ENCODE measurements around the gene UNC13D.
"Not testable (repeated sequence)": the region's sequence is repeated elsewhere in the genome, so short reads cannot be mapped to it uniquely, and the experiment has no call there.

Gene UNC13D

DNA sequence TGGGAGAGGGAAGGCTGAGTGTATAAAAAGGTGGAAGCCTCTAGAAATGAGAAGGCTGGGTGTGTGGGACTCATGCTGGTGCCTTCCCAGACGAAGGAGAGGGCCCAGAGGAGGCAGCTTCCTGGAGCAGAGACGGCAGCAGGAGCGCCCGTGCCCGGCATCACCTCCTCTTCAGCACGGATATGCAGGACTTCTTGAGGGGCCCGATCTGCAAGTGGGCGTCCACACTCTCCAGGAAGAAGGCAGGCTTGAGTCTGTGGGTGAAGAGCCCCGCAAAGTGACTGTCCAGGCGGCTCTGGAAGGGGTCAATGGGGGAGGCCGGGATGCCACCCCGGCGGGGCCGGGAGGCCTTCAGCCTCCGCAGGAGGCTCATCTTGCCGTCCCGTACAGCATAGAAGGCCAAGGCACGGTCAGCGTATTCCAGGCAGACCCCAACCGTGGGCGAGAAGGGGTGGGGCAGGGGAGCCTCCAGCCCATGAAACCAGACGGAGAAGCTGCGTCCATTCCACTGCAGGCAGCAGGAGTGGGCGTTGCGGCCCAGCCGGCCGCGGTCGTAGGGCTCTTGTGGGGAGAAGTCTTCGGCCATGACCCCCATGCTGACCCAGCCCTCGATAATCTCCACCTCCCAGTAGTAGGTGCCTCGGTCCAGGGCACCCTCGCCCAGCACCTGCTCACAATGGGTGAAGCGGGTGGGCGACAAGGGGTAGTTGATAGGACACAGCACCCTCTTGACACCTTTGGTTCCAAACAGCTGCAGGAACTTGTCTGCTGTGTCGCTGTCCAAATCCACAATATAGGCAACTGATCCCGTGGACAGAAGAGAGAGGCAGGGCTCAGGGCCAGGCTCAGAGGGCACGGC, 30.3 kb upstream of the UNC13D start:
- DNase-seq = no peak

DNA sequence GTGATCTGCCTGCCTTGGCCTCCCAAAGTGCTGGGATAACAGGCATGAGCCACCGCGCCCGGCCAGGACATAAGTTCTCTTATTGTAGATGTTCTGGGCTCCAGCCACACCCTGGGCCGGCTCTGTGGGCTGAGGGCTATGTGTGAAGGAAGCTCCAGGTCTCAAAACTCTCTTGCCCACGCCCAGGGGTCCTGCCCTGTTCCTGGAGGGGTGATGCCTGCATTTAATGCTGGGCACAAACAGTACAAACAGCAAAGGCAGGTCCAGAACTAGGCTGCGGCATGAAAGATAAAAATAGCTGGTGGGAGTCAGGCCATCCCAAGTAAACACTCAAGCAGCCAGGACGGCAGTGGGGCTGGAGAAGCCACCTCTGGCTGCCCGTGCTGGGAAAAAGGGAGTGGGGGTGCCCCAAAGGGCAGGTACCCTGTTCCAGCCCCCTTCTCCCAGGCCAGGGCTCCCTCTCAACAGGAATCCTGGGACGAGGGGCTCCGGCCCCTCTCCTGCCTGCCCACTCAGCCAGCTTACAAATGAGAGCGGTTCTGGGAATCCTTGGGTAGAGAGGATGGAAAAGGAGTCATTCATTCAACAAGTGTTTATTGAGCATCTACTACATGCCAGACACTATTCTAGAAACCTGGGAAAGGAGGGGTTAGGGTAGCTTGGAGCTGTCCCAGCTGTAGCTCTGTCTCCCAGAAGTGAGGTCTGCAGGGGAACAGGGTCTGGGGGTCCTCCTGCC, 29.6 kb upstream of the UNC13D start:
- DNase-seq = no peak

DNA sequence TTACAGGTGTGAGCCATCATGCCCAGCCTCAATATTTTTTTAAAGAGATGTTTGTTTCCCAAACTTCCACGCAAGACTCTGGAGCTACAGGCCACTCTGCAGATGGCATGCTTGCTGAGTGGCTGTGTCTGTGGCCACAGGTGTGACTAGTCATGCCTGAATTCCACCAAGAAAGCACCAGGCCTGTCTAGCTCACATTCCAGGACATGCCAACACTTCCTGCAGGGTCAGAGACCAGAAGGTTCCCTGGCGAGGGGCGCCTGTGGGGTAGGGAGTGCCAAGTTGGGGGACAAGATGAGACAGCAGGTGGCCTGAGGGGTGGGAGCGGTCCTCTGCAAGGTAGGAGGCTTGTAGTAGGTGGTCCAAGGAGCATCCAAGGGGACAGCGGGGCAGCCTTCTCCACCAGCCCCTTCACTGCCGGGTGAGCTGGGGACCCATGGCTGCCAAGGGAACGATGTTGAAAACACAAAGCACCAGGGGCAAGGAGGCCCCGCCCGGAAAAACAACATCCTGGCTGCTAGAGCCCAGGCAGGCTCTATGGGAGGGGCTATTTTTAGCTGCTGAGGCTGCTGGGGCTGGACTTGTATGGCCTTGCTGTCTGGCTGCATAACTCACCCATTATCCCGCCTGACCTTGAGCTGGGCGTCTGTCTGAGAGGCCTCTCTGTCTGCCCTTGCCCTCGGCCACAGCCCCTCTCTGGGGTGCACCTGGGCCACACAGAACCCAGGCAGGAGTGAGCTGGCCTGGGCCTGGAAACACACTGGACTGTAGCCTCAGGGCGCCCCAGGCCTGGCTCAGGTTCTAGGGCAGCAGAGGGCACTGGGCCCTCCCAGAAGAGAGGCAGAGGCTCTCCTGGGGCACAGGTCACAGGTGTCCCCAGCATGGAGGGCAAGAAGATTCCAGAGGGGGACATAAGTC, 28.5 kb upstream of the UNC13D start:
- DNase-seq = peak; percentile 95

DNA sequence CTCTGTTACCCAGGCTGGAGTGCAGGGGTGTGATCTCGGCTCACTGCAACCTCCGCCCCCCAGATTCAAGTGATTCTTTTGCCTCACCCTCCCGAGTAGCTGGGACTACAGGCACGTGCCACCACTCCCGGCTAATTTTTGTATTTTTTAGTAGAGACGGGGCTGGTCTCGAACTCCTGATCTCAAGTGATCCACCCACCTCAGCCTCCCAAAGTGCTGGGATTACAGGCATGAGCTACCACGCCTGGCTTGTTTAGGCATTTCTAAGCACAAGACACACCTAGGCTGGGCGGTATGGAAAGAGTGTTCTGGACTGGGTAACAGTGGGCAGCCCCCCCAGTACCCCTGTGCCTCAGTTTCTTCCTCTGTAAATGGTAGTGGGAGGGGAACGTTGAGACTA, 26.0 kb upstream of the UNC13D start:
- not testable (repeated sequence) for DNase-seq

DNA sequence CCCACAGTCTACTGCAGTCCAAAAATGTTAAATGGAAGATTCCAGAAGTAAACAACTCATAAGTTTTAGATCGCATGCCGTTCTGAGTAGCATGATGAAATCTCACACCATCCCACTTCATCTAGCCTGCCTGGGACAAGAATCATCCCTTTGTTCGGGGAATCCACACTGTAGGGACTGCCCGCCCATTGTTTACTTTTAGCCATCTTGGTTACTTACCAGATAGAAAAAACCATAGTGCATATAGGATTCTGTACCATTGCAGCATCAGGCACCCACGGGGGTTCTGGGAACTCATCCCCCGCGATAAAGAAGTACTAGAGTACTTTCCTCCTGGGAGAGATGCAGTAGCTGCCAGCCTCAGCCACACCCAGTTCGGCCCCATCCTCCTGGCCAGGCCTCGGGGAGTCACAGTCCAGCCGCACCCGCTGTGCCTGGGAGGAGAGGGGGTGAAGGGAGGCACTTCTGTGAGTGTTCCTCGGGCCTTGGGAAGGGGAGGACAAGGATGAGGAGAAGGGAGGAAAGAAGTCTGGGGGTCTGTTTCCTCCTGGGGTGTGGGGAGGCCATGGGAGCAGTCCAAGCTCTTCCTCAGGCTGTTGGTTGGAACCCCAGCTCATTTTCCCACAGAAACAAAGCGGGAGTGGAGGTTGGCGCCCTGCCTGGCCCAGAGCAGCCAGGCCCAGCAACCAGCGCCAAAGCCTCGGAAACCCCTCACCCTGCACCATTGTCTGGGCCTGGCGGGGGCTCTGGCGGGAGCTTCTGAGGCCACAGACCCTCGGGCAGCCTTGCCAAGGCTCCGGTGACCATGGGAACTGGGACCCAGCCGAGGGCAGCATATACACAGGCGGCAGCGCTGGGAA, 25.3 kb upstream of the UNC13D start:
- DNase-seq = no peak

DNA sequence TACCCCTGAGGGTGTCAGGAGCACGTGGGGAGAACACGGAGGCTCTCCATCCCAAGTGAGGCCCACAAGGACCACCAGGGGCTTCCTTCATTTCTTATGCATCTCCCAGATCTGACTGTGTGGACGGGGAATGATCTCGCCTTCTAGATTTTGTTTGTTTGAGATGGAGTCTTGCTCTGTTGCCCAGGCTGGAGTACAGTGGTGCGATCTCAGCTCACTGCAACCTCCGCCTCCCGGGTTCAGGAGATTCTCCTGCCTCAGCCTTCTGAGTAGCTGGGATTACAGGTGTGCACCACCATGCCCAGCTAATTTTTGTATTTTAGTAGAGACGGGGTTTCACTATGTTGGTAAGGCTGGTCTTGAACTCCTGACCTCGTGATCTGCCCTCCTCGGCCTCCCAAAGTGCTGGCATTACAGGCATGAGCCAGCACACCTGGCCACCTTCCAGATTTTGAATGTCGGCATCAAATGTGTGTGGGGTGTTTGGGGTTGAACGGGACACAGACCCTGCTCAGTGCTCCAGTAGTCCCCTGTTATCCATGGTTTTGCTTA, 24.6 kb upstream of the UNC13D start:
- not testable (repeated sequence) for DNase-seq

DNA sequence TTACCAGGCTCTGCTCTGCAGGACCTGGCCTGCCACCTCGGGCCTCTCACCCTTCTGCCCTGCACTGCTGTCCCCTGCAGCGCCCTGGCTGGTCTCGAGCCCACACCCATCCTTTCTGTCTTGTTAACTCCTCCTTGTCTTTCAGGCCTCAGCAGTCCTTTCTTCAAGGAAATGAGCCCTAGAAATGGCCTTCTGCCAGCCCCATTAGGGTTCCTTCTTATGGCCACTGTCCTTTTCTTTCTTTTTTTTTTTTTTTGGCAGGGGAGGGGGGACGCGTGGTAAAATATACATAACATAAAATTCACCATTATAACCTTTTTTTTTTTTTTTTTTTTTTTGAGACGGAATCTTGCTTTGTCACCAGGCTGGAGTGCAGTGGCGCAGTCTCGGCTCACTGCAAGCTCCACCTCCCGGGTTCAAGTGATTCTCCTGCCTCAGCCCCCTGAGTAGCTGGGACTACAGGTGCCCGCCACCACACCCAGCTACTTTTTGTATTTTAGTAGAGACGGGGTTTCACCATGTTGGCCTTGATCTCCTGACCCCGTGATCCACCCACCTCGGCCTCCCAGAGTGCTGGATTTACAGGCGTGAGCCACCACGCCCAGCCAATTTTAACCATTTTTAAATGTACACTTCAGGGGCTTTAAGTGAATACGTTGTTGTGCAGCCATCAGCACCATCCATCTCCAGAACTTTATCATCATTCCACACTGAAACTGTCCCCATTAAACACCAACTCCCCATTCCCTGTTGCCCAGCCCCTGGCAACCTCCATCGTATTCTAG, 21.4 kb upstream of the UNC13D start:
- DNase-seq = not testable (repeated sequence)

DNA sequence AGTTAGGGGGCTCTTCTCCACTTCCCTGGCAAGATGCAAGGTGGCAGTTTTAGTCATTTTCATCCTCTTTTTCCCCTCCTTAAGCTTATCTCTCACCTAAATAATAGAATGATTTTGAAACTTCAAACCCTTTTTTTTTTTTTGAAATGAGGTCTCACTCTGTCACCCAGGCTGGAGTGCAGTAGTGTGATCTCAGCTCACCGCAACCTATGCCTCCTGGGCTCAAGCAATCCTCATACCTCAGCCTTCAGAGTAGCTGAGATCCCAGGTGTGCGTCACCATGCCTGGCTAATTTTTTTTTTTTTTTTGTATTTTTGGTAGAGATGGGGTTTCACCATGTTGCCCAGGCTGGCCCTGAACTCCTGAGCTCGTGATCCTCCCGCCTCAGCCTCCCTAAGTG, 20.7 kb upstream of the UNC13D start:
- DNase-seq = not testable (repeated sequence)

DNA sequence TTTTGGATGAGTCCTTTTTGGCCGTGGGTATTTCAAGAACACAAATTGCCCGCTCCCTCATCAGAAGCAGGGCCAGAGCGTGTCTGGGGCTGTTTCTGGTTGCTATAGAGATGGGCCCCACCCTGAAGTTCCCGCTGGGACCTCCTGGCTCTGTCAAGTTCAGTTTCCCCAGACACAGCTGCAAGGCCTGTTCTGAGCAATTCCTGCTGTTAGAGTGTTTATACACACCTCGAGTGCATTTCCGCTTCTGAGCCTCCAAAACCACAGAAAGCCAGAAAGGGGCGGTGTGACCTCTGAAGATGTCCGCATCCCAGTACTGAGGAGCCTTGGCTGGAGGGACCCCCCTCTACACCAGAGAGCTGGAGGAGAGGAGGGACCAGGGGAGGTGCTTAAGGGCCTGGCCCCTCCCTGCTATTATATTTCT, 20.3 kb upstream of the UNC13D start:
- peak; percentile 30 for DNase-seq

DNA sequence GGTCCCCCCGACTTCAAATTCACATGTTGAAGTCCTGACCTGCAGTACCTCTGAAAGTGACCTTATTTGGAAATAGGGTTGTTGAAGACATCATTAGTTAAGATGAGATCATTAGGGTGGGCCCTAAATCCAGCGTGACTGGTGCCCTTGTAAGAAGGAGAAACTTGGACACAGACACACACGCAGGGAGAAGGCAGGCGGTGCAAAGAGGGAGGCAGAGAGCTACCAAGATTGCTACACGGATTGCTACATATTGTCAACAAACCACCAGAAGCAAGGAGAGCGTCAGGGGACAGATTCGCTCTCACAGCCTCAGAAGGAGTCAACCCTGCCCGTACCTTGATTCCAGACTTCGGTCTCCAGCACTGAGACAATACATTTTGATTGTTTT, 17.7 kb upstream of the UNC13D start:
- DNase-seq = no peak

DNA sequence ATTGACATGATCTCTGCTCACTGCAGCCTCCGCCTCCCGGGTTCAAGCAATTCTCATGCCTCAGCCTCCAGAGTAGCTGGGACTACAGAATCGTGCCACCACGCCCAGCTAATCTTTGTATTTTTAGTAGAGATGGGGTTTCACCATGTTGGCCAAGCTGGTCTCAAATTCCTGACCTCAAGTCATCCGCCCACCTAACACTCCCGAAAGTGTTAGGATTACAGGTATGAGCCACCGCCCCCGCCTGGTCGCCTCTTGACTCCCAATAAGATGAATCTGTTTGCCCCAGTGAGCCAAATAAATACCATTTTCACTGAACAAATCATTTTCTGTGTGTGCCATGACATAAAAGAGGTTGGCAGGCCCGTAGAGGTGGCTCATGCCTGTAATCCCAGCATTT, 15.2 kb upstream of the UNC13D start:
- DNase-seq = not testable (repeated sequence)

DNA sequence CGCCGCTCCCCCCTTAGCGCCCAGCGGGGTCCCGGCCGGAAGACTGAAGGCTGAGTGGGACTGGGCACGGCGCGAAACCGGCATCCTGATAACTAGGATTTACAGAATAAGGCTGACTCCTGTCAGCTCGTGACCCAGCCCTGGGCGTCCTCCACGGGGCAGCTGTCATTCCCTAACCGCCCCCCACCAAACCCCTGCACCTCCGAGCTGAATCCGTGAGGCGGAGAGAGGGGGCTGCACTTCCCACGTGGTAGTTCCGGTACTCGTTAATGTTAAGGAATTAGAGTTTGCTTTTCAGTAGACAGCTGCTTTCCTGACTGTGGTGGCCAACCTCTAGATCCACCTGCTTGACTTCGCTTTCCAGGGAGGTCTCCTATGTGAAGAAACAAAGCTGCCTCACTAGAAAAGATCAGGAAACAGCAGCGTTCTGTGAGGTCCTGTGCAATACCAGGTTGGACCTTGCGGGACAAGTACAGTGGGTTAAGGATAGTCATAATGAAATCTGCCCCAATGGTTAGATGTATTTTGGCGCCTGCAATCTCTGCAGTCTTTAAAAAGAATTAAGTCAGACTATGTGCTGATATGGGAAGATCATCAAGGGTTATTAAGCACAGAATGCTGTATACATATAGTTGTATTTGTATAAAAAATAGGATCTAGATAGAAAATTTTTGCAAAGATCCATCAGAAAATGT, 12.0 kb upstream of the UNC13D start:
- peak; percentile 73 for DNase-seq

DNA sequence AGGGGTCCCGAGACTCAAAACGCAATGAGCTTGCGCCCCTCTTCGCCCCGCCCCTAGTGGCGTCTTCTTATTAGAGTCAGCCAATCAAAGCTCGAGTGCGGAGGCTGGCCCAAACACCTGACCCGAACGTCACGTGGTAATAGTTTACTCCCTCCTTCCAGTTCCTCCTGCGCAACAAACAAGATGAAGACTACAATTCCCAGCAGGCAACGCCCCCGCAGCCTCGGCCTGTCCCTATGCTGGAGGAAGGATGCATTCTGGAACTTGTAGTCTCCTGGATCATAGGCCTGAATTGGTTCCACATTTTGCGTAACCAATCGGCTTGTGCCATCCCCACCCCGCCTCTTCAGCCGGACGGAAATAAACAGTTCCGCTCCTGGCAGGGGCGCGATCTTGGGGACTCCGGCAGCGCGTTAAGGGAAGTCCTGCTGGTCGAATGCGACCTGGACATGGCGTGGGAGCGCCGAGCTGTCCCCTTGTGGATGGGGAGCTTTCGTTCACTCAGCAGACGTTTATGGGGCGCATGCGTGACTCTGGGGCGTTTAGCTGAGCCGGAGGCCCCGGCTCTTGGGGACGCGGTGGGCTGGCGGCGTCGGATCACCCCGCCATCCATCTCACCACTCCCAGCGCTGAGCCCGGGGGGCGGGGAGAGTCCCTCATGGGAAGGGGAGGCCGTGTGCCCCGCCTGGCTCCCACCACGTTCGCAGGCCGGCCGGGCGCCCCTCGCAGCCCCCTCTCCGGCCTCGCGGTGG, 11.3 kb upstream of the UNC13D start, which contains the start of gene WBP2:
Gene WBP2 (minus strand): TSS at position 26 of the 752 bp plus-strand sequence. CDS start 38 bp downstream, outside the sequence.
- DNase-seq = peak; percentile 99

DNA sequence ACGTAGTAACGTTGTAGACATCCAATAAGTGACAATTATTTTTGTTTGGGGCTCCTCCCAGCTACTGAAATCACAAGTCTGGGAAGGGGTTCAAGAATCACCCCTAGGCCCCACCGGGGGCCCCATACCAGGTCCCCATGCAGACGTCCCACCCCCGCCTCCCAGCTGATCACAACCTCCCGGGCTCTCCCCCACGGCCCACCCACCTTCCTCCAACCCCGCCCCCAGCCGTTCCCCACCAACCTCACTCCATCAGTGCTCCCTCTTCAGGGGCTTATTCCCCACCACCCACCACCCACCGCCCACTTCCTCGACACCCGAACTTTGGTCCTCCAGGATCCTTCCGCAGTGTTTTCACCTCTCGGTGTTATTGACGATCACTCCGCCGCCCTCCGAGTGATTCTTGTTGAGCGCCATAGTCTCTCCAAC, 10.7 kb upstream of the UNC13D start:
- no peak for DNase-seq

DNA sequence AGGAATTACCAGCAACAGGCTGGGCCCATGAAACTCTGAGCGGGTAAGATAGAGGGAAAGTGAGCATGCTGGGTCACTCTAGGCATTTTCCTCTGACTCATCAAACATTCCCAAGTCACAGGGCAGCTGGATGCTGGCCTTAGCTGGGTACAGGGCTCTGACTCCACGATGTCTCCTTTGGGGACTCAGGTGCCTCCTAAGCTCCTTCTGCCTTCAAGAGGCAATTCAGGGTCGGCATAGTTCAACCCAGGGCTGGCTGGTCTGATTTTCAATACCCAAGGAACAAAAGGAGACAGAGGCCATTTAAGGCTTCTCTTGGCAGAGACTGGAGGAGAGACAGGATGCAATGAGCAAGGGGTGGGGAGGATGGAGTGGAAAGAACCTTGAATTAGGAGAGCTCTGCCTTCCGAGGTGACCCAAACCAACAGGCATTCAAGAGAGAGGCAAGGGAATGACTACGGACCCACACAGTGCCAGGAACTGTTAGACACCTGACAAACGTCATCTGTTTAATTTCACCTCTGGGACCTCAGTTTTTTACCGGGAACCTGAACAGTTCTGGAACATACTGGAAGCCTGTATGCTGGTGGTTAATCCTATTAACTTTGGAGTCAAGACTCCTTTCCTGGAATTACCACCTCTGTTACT, 10.0 kb upstream of the UNC13D start:
- DNase-seq = peak; percentile 43

DNA sequence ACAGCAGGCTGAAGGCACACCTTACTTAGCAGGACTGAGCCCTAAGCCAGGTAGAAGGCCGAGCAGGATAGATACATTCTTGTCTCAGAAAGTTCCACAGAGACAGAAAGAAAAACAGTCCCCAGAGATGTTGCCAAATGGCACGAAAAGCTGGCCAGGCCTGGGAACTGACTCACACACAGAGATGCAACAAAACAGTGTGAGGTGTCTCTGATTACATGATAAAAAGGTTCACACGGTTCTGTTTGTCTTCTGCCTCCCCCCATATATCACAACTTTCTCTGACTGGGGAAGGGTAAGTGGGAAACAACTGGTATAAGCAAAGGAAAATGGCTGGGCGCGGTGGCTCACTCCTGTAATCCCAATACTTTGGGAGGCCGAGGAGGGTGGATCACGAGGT, 9.2 kb upstream of the UNC13D start:
- DNase-seq = no peak

DNA sequence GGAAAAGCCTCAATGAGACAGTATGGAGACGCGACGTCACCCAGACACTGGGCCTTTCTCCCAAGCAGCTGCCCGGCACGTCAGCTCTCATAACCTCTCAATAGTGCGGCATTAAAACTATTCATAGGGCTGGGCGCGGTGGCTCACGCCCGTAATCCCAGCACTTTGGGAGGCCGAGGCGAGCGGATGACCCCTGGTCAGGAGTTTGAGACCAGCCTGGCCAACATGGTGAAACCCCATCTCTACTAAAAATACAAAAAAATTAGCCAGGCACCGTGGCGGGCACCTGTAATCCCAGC, 7.4 kb upstream of the UNC13D start:
- DNase-seq = not testable (repeated sequence)

DNA sequence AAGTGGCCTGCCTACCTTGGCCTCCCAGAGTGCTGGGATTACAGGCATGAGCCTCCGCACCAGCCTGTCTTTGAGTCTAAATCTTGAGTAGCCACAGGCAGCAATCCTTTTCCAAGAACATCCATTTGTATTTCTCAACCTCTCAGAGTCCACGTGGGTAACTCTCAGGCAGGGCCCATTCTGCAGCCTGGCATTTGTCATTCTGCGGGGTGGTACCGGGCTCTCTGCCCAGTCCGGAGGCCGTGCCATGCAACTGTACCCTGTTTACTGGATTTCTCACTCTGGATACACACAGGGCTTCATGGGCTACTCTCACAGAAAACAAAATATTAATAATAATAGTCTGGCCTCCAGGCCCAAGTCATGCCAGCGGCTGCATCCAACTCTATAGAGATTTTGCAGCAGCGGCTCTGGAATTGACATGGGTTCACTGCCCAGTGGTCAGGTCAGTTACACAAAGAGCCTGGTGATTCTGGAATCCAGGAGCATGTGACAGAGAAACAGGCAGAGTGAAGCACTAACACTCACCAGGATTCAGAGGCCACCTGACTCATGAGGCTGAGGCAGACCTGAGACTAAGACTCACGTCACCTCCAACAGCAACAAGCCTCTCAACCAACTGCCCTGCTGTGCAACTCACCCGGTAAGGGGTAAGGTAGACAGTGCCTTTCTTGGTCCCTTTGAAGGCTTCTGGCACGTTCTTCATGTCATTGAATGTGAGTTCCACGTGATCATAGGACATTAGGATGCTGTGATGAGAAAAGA, 6.9 kb upstream of the UNC13D start:
- no peak for DNase-seq
